NCI-H774 (cell line): Measurements from ENCODE around the gene AFG1L.
"Not testable (repeated sequence)": the region's sequence is repeated elsewhere in the genome, so short reads cannot be mapped to it uniquely, and the experiment has no call there.

Experiments
- DNase-seq: peaks from one replicate; lab custom pipeline; 2025; lab: John Stamatoyannopoulos, UW

The AFG1L gene

DNA sequence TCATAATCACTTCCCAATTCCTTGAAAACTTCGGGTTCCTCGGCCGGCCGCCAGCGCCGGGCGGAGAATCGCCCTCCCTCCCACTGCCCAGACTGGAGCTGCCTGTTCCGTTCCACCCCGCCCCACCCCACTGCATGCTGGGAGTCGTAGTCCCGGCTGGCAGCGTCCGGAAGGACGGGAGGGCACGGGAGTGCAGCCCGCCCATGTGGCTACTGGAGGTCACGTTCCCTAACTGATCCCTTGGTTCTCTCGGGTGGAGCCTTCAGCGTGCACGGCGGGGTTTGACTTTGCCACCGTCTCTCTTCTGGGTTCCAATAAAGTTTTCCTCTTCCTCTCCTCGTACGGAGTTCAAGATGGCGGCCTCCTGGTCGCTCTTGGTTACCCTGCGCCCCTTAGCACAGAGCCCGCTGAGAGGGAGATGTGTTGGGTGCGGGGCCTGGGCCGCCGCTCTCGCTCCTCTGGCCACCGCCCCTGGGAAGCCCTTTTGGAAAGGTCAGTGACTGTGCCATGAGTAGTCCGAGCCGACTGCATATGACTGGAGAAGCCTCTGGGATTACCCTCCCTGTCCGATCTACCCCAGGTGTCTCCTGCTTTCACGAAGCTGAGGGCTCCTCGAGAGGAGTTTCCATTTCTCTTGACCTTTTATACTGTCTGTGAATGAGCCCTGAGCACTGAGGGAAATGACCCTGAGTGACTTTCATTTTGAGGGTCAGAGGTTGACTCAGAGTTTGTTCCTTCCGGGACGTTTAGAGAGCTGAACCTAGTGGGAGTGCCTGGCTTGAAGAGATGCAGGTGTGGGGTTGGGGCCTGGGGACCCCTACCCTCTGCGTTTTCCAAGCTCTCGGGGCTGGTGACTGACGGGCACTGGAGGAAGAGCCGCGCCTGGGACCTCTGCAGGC, at the start of gene AFG1L:
AFG1L (plus strand) TSS at position 328 of the 899 bp plus-strand sequence; CDS start at position 354, 26 bp downstream.
- DNase-seq = peak; percentile 92

DNA sequence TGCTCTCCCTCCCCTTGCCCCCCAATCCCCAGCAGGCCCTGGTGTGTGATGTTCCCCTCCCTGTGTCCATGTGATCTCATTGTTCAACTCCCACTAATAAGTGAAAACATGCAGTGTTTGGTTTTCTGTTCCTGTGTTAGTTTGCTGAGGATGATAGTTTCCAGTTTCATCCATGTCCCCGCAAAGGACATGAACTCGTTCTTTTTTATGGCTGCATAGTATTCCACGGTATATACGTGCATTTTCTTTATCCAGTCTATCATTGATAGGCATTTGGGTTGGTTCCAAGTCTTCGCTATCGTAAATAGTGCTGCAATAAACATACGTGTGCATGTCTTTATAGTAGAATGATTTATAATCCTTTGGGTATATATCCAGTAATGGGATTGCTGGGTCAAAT, 49.8 kb upstream of the AFG1L start:
- not testable (repeated sequence) for DNase-seq

DNA sequence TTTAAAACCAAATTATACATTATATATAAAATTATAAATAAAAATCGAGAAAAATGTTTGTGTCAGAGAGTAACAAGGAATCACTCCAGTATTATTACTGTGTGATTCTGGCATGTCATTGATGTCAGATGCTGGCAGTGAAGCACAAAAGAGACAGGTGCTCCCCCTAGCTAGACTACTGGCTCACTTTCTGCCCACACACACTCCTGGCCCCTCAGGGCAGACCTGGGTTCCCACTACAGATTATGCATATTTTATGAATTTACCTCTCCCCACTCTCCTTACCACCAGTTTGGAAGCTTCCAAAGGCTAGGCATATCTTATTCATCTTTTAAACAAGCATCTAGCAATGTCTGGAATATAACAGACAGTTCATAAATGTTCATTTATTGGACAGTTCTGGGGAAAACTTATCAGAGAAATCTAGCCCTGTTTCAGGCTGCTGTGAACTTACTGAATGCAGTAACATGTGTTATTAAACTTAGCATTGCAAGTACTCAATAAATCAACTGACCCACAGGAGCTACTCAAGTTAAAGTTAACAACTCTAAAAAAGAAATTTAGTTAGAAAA, 46.8 kb upstream of the AFG1L start:
- no peak for DNase-seq

DNA sequence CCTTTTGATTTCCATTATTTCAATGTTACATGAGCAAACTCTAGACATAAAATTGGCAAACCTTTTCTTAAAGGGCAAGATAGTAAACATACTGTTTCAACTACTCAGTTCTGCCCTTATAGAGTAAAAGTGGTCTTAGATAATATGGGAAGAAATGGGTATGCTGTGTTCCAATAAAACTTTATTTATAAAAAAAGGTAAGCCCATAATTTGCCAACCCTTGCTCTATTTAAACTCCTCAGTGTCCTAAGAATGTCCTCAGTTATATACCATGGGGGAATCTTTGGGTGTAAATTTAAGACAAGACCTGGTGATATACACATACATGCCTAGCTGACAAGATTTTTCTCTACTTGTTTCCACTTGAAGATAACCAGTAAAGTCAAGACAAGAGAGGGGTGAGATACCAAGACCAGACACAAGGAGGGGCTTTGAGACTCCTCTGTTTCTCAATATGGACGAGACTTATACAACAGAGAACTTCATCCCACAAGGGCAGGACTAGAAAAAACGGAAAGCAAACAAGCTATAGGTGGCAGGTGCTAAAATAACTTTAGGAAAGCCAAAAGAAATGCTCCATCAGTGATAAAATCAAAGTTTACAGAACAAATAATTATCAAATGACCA, 44.5 kb upstream of the AFG1L start:
- DNase-seq = no peak

DNA sequence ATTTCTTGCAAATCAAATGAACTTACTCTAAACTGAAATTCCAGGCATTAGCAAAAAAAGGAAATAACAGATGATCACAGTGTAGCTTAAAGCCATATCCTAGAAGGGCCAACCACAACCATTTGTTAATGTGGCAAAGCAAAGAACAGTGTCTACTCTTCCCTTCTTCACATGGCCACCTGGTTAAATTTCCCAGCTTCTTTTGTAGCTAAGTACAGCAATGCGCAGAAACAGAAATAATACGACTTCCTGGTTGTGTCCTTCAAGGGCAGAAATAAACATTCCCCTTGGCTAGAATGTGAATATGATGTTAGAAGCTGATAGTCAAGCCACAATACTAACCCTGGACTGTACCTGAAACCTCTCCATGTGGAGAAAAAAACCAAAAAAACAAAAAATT, 43.6 kb upstream of the AFG1L start:
- DNase-seq = no peak

DNA sequence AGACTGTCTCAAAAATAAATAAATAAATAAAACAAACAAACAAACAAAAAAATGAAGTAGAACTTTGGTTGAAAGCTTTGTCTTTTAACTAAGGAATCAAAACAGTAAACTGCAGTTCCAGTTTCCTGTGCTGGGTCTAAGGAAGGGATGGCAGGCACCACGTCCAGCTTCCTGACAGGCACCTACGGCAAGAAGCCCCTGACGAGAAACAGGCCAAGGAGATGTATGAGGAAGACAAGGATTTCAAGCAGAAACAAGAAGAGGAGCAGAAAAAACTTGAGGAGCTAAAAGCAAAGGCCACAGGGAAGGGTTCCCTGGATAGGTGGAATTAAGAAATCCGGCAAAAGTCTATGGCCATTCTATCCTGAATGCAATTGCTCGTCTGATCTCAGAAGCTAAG, 42.8 kb upstream of the AFG1L start:
- DNase-seq = no peak

DNA sequence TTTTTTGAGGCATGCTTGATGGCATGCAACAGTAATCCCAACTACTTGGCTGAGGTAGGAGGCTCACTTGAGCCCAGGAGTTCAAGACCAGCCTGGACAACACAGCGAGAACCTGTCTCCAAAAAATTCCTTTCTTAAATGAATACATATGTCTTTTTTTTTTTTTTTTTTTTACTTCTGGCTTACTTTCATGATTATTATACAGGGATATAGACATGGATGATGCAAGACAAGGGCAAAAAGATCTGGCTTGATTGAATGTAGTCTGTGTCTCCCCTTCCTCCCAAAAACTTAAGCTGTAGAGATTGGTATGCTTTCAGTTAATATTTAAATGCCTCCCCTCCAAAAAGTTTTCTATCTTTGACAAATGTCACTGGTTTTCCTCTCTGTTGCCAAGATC, 41.6 kb upstream of the AFG1L start:
- DNase-seq = no peak

DNA sequence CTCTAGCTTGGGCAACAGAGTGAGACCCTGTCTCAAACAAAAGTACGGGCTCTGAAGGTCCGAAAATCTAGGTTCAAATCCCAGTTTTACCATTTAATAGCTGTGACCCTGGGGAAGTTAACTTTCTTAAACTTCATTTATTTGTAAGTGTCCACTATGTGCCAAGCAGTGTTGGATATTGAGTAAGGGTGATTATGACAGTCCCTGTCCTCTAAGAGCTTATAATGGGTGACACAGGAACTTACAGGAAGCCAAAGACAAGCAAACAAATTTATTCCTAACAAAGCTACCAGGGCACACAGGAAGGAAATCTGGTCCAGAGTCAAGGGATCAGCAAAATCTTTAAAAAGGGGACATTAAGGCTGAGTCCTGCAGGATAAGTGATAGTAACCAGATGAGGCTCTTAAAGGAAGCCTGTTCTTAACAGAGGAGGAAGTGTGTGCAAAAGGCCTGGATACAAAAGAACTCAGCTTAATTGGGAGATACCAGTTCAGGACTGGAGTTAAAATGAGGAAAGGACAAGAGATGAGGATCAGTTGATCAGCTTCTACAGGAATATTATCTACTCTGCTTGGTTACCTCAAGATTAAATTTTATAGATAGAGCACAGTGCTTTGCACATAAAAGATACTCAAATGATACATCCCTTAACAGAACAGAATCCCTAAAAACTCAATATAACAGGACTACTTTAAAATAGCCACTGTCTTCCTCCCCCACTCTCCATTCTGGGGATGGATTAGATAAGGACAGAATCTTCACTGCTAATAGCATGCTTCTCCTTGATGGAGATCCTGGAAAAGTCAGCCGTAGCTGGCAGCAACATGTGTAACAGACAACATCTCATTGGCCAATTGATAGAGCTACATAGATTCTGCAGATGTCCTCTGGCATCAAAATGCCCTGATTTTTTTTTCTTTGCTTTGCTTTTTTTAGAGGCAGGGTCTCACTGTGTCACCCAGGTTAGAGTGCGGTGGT, 40.1 kb upstream of the AFG1L start:
- DNase-seq = no peak

DNA sequence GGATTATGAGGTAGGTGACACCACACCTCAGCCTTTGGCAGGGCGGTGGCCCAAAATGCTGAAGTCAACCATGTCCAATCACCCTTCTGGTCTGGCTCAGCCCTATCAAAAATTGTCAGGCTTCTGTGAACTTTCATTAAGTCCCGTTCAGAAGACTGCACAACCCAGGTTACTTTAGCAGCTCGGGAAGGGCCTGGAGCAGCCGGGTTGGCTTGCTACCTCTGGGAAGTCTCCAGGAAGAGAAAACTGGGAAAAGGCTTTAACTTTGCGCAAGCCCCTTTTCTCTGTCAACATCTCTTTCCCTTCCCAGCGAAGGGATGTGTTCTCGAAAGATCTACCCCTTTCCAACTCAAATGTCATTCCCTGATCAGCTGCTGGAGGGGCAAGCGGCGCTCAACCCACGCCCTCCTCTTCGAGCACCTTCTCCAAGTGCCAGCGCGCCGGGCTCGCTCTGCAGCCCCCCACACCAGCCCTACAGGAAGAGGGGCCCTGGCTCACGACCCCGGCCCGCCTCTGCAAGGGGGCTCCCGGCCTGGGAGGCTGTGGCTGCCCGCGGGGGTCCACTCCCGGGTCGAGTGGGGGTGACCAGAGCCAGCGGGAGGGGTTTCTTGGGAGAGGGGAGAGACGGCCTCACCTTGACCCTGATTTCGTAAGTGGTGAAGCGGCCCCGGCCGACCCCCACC, 34.6 kb upstream of the AFG1L start:
- no peak for DNase-seq

DNA sequence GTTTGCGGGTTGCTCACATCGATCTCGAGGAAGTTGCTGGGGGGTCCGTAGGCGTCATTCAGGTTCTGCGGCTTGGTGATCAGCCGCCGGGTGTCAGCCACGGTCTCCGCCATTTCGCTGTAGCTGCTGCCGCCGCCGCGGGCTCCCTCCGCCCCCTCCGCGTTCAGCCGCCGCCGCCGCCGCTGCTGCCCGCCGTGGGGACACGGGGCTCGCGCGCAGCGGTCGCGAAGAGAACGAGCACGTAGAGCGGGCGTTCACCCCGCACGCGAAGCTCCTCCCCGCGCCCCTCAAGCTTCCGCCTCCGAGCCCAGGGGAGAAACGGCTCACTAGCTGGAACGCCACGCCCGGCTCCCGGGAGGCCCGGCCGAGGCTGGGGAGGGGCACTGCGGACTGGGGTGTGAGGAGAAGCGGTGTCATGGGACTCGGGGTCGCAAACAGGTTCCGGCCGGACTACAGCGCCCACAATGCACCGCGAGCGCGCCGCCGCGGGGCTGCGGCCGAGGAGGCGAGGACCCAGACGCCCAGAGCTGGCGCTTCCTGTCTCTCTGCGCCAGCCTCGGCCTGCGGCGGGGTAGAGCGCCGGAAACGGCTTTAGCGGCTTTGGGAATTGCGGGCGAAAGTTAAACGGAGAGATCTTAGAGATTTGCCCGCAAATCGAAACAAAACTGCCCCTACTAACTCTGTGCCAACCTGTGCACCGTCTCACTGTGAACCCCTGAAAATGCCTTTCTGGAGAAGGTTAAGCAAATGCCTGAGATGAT, 33.9 kb upstream of the AFG1L start, which contains the start of gene SNX3:
SNX3 (minus strand) TSS at position 232 of the 761 bp plus-strand sequence; CDS start at position 113, 119 bp downstream.
- peak; percentile 99 for DNase-seq

DNA sequence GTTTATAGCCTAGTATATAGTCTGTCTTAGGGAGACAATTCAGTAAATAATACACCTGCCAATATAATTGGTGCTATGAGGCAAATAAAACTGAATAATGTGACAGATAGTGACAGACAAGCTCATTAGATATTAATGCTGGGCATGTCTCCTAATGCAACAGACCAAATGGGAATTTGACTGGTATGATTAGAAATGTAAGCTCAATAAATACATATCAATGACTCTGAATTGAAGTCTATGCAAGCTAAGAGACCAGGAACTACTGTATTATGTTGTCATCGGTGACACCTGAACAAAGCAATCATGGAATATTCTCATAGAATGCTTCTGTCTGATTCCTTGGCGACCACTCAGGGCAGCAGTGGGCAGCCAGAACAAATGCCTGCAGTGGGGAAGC, 31.5 kb upstream of the AFG1L start:
- no peak for DNase-seq

DNA sequence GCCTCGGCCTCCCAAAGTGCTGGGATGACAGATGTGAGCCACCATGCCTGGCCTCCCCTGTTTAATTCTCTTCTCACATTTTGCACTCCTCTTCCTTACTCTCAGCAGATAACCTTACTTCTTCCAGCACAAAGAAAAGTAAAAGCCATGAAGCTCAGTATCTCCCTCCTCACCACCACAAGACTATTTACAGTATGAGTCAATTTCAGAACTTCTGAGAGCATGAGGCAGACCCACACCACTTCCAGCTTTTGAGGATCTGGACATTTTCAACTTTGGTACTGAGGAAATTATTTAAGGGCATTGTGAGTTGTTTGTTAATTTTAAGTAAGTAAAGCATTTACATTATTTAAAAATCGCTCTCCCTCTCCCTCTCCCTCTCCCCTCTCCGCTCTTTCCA, 26.0 kb upstream of the AFG1L start:
- DNase-seq = no peak

DNA sequence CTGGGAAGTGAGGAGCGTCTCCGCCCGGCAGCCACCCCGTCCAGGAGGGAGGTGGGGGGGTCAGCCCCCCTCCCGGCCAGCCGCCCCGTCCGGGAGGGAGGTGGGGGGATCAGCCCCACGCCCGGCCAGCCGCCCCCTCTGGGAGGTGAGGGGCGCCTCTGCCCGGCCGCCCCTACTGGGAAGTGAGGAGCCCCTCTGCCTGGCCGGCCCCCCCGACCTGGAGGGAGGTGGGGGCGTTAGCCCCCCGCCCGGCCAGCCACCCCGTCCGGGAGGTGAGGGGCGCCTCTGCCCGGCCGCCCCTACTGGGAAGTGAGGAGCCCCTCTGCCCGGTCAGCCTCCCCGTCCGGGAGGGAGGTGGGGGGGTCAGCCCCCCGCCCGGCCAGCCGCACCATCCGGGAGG, 24.9 kb upstream of the AFG1L start:
- DNase-seq = not testable (repeated sequence)

DNA sequence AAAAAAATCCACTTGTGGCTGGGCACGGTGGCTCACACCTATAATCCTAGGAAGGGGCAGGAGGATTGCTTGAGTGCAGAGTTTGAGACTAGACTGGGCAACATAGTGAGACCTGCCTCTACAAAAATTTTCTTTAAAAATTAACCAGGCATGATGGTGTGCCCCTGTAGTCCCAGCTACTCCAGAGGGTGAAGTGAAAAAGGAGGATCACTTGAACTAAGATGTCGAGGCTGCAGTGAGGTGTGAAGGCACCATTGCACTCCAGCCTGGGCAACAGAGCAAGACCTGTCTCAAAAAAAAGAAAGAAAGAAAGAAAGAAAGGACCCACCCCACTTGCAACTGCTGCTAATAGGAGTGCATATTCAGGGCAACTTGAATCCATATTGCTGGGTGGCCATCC, 20.3 kb upstream of the AFG1L start:
- DNase-seq = no peak

DNA sequence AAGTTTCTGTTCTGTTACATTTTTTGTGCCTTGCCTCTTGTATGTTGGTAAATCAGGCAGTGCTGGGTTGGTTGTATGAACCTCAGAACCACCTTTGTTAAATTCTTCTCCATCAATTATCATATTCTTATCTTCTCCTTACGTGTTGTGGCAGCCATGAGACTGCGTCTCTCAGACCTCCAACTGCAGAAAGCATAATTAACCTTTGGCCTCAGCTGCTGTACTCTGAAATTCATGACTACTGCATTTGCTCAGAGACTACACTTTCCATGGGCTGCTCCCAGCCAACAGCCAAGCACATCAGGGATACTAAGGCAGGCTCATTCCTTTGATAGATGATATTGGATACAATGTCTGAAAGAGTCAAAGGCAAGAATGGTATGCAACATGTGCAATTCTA, 18.9 kb upstream of the AFG1L start:
- DNase-seq = no peak

DNA sequence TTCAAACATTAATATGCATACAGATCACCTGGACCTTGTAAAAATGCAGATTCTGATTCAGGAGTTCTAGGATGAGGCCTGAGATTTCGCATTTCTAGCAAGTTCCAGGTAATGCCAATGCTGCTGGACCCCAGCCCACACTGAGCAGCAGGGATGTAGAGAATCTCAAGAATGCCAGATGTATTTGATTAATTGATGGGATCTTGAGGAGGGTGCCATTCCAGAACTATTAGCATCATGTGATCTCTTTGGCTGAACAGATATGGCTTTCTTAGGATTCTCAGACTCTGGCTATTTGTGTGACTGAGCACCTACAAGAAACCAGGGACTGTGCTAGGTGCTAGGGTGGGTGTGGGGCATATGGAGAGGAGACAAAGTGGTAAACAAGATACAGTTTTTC, 17.6 kb upstream of the AFG1L start:
- DNase-seq = no peak

DNA sequence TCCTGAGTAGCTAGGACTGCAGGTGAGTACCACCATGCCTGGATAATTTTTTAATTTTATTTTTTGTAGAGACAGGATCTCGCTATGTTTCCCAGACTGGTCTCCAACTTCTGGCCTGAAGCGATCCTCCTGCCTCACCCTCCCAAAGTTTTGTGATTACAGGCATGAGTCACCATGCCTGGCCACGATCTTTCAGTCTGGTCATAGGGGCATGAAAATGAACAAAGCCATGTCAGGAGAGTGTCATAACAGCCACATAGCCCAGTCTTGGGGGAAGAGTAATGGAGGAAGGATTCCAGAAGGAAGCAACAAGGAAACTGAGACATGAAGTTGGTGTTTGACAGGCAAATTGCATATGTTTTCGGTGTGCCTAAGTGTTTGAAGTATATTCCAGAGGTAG, 17.0 kb upstream of the AFG1L start:
- no peak for DNase-seq

DNA sequence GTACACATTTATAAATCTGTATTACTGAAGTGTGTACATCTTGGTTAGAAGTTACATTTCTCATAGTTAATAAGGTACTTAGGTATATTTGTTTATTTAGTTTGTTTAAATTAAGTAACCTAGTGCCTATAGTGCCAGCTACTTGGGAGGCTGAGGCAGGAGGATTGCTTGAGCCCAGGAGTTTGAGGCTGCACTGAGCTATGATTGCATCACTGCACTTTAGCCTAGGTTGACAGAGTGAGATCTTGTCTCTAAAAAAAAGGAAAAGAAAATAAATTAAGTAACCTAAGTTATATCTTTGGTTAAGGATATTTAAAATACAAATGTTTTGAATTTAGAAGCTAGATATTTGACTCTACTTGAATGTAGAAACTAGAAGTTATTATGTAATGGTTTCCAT, 9.5 kb upstream of the AFG1L start:
- DNase-seq = no peak

DNA sequence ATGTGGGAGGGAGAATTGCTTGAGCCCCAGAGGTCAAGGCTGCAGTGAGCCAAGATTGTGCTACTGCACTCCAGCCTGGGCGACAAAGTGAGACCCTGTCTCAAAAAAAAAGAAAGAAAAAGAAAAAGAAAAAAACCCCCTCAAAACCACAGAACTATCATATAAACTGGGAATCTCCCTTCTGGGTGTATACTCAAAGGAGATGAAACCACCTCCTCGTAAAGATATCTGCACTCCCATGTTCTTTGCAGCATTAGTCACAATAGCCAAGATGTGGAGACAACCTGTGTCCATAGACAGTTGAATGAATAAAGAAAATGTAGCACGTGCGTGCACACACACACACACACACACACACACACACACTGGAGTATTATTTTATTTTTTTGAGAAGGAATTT, 8.5 kb upstream of the AFG1L start:
- DNase-seq = no peak

DNA sequence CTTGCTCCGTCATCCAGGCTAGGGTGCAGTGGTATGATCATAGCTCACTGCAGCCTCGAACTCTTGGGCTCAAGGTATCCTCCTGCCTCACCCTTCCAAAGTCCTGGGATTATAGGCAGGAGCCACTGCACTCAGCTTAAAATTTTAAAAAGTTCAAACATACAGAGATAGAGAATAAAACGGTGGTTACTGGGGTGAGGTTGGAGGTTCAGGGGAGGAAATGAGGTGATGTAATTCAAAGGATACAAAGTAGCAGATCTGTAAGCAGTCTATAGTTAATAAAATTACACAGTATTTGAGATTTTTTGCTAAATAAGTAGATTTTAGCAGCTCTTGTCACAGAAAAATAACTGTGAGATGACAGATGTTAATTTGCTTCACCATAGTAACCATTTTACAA, 7.5 kb upstream of the AFG1L start:
- DNase-seq = no peak

DNA sequence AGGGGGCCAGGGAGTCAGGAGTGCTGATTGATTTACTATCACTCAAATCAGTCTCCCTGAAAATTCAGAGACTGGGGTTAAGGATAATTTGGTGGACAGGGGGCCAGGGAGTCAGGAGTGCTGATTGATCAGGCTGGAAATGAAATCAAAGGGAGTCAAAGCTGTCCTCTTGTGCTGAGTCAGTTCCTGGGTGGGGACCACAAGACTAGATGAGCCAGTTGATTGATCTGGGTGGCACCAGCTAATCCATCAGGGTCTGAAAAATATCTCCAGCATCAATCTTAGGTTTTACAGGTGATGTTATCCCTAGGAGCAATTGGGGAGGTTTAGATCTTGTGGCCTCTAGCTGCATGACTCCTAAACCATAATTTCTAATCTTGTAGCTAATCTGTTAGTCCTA, 6.1 kb upstream of the AFG1L start:
- no peak for DNase-seq
